ENCODE results near the gene PLEKHG5. TPM values are rescaled to one million over a fixed set of nuclear protein-coding genes. Genes with fewer than 3 reads are reported as not detected.

The PLEKHG5 gene
- total and polyA plus RNA-seq, 10 of the 15 experiments (the other 5 are each of a cell fraction or from before 2014, with no cell fraction given), result 0.04 to 1.1 (median 0.18) TPM; not detected in 1

DNA sequence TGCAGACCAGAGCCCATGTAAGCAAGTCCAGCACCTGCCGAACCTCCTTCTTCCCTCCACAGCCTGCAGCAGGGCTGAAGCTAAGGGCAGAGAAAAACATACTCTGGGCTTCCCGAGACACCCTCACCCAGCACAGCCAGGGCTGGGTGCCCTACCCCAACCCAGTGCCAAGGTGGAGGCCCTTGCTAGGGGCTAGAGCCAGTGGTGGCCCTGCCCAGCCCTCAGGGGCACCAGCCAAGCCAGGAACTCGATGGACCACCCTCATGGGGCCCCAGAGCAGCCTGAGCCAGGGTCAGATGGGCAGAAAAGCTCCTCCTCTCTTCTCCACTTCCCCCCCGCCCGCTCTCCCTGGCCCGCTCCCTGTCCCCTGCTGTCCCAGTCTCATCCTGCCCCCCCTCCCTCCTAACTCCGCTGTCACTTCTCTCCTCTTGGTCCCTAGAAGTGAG lies 41.4 kb downstream of the PLEKHG5 start:
- BruUV-seq (replicated peaks), result no TSS peak

More for the DNA sequence above, 41.4 kb downstream of the PLEKHG5 start:
- H3K27me3 ChIP-seq (replicated peaks in 1 of 2; ENCODE audit: control insufficient read depth in 2 of 2, insufficient read depth in 2 of 2, low read length in 1 of 2), result peaks cover 5 to 6% of the 10 kb centered on the region in 2 experiments; a peak in 3 of 4 replicates
- H2AFZ ChIP-seq (ENCODE audit: control insufficient read depth, low read depth, low read length), result no peak overlapping the region
- H3K4me3 ChIP-seq, result no peak overlapping the region
- no peak overlapping the region for H3K4me2 ChIP-seq (ENCODE audit: control insufficient read depth, insufficient read depth)
- in situ Hi-C loops (cut with MboI), result no loop called here
- SMC1A ChIA-PET (ENCODE audit: uncharacterized antibody, unreplicated experiment), result no interaction called here
- intact Hi-C loops (cut with micrococcal nuclease; ENCODE audit: unreplicated experiment), result no loop called here
- WGBS (ENCODE audit: insufficient coverage, insufficient replicate concordance, low lambda C conversion rate, missing lambda C conversion rate), result 9% methylated on average over 3 of the region's 7 CpGs
- no peaks in the 10 kb centered on the region for H4K20me1 ChIP-seq (ENCODE audit: control insufficient read depth, insufficient read depth)
- CTCF ChIA-PET, result interaction anchor here (1.6 to 1.7 kb wide), 2 partner anchors 11 to 102 kb away, joined by 5 to 7 read pairs; no protein-coding TSS in a partner anchor
- no peaks in the 10 kb centered on the region; the same call in 1 of the 2 replicates for H3K4me1 ChIP-seq (ENCODE audit: control insufficient read depth, insufficient read depth, low read length)
- RAD21 ChIA-PET (ENCODE audit: unreplicated experiment), result interaction anchor here (0.8 kb wide), 1 partner anchor 14 kb away, joined by 3 read pairs; no protein-coding TSS in a partner anchor
- ATAC-seq, result no peak
- no peaks in the 10 kb centered on the region for H3K9me3 ChIP-seq (replicated peaks; ENCODE audit: control insufficient read depth, insufficient read depth, low read length)
- FAIRE-seq, result no peak
- no peaks in the 10 kb centered on the region for H3K36me3 ChIP-seq (ENCODE audit: control insufficient read depth in 2 of 2, insufficient read depth in 2 of 2, low read length in 1 of 2)
- TF ChIP-seq, protein P1, sequence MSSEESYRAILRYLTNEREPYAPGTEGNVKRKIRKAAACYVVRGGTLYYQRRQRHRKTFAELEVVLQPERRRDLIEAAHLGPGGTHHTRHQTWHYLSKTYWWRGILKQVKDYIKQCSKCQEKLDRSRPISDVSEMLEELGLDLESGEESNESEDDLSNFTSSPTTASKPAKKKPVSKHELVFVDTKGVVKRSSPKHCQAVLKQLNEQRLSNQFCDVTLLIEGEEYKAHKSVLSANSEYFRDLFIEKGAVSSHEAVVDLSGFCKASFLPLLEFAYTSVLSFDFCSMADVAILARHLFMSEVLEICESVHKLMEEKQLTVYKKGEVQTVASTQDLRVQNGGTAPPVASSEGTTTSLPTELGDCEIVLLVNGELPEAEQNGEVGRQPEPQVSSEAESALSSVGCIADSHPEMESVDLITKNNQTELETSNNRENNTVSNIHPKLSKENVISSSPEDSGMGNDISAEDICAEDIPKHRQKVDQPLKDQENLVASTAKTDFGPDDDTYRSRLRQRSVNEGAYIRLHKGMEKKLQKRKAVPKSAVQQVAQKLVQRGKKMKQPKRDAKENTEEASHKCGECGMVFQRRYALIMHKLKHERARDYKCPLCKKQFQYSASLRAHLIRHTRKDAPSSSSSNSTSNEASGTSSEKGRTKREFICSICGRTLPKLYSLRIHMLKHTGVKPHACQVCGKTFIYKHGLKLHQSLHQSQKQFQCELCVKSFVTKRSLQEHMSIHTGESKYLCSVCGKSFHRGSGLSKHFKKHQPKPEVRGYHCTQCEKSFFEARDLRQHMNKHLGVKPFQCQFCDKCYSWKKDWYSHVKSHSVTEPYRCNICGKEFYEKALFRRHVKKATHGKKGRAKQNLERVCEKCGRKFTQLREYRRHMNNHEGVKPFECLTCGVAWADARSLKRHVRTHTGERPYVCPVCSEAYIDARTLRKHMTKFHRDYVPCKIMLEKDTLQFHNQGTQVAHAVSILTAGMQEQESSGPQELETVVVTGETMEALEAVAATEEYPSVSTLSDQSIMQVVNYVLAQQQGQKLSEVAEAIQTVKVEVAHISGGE (CRISPR knock-in tag; IDR thresholded peaks at IDR 0.05), result no peak
- TF ChIP-seq RCOR1 (conservative IDR thresholded peaks at IDR 0.05; ENCODE audit: low read depth, low read length), result no peak
- TF ChIP-seq, protein P2, sequence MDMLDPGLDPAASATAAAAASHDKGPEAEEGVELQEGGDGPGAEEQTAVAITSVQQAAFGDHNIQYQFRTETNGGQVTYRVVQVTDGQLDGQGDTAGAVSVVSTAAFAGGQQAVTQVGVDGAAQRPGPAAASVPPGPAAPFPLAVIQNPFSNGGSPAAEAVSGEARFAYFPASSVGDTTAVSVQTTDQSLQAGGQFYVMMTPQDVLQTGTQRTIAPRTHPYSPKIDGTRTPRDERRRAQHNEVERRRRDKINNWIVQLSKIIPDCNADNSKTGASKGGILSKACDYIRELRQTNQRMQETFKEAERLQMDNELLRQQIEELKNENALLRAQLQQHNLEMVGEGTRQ (IDR thresholded peaks at IDR 0.05; ENCODE audit: borderline replicate concordance, low read depth, low read length), result no peak
- TF ChIP-seq ETV6 (conservative IDR thresholded peaks at IDR 0.05 in 1 of 2, IDR thresholded peaks at IDR 0.05 in 1 of 2; ENCODE audit: borderline replicate concordance in 1 of 2, low read depth in 1 of 2), result no peak
- TF ChIP-seq, protein P3, sequence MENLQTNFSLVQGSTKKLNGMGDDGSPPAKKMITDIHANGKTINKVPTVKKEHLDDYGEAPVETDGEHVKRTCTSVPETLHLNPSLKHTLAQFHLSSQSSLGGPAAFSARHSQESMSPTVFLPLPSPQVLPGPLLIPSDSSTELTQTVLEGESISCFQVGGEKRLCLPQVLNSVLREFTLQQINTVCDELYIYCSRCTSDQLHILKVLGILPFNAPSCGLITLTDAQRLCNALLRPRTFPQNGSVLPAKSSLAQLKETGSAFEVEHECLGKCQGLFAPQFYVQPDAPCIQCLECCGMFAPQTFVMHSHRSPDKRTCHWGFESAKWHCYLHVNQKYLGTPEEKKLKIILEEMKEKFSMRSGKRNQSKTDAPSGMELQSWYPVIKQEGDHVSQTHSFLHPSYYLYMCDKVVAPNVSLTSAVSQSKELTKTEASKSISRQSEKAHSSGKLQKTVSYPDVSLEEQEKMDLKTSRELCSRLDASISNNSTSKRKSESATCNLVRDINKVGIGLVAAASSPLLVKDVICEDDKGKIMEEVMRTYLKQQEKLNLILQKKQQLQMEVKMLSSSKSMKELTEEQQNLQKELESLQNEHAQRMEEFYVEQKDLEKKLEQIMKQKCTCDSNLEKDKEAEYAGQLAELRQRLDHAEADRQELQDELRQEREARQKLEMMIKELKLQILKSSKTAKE (IDR thresholded peaks at IDR 0.05; ENCODE audit: low read depth, poor library complexity, severe bottlenecking), result no peak
- no peak for TF ChIP-seq NR2F1 (conservative IDR thresholded peaks at IDR 0.05)
- TF ChIP-seq NRF1 (conservative IDR thresholded peaks at IDR 0.05; ENCODE audit: low read depth, low read length), result no peak
- no peak for TF ChIP-seq TCF3 (IDR thresholded peaks at IDR 0.05; ENCODE audit: borderline replicate concordance, insufficient read depth, low read depth, low read length)
- TF ChIP-seq NR2C1 (IDR thresholded peaks at IDR 0.05), result no peak
- TF ChIP-seq BRCA1 (IDR thresholded peaks at IDR 0.05; ENCODE audit: low read depth, low read length), result no peak
- TF ChIP-seq KDM1A (IDR thresholded peaks at IDR 0.05; ENCODE audit: borderline replicate concordance), result no peak
- no peak for TF ChIP-seq CHD1 (IDR thresholded peaks at IDR 0.05; ENCODE audit: low read depth, low read length)
- TF ChIP-seq, protein P4, sequence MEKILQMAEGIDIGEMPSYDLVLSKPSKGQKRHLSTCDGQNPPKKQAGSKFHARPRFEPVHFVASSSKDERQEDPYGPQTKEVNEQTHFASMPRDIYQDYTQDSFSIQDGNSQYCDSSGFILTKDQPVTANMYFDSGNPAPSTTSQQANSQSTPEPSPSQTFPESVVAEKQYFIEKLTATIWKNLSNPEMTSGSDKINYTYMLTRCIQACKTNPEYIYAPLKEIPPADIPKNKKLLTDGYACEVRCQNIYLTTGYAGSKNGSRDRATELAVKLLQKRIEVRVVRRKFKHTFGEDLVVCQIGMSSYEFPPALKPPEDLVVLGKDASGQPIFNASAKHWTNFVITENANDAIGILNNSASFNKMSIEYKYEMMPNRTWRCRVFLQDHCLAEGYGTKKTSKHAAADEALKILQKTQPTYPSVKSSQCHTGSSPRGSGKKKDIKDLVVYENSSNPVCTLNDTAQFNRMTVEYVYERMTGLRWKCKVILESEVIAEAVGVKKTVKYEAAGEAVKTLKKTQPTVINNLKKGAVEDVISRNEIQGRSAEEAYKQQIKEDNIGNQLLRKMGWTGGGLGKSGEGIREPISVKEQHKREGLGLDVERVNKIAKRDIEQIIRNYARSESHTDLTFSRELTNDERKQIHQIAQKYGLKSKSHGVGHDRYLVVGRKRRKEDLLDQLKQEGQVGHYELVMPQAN (conservative IDR thresholded peaks at IDR 0.05), result no peak
- no peak overlapping the region for H3K9ac ChIP-seq (ENCODE audit: control insufficient read depth, insufficient read depth, low read length)
- H3K27ac ChIP-seq (ENCODE audit: control insufficient read depth, insufficient read depth), result no peak overlapping the region
- DNase-seq (ENCODE audit: low read depth, low spot score), result no peak
- POLR2A ChIA-PET, result no interaction called here
- H3K79me2 ChIP-seq (ENCODE audit: control insufficient read depth, insufficient read depth, low read length), result no peaks in the 10 kb centered on the region

Data from GM12878 (cell line).